HG03139 (cell line): ENCODE results near the gene DPP8.
"Not testable (repeated sequence)": the region's sequence is repeated elsewhere in the genome, so short reads cannot be mapped to it uniquely, and the experiment has no call there.

Experiments used
- ATAC-seq: cut with Tn5 transposase; IDR thresholded peaks from one replicate; pipeline ENCODE4 v1.9.1; 2021; ENCODE audit not compliant: unreplicated experiment

Gene DPP8

GRCh38 chr15:65516997-65517865 lies at the start of gene DPP8:
DPP8 (minus strand) TSS chr15:65517689; CDS start chr15:65512553, 5,136 bp downstream.
- peak; percentile 79 for ATAC-seq

- no peak for ATAC-seq
Observed at GRCh38 chr15:65561934-65562333, 44.4 kb upstream of the DPP8 start.

GRCh38 chr15:65559941-65560340 lies 42.5 kb upstream of the DPP8 start:
- no peak for ATAC-seq

- no peak for ATAC-seq
Observed at GRCh38 chr15:65558997-65559760, 41.7 kb upstream of the DPP8 start.

GRCh38 chr15:65558336-65558735 lies 40.8 kb upstream of the DPP8 start:
- ATAC-seq, result no peak

GRCh38 chr15:65556622-65557021 lies 39.1 kb upstream of the DPP8 start:
- ATAC-seq, result no peak

- no peak for ATAC-seq
Observed at GRCh38 chr15:65553691-65554090, 36.2 kb upstream of the DPP8 start.

- ATAC-seq, result not testable (repeated sequence)
Observed at GRCh38 chr15:65552851-65553250, 35.4 kb upstream of the DPP8 start.

GRCh38 chr15:65551183-65551582 lies 33.7 kb upstream of the DPP8 start:
- no peak for ATAC-seq

GRCh38 chr15:65550681-65551098 lies 33.2 kb upstream of the DPP8 start:
- no peak for ATAC-seq

- not testable (repeated sequence) for ATAC-seq
Observed at GRCh38 chr15:65549288-65549687, 31.8 kb upstream of the DPP8 start.

- ATAC-seq, result no peak
Observed at GRCh38 chr15:65547841-65548240, 30.4 kb upstream of the DPP8 start.

- no peak for ATAC-seq
Observed at GRCh38 chr15:65541231-65541820, 23.8 kb upstream of the DPP8 start.

GRCh38 chr15:65540314-65540713 lies 22.8 kb upstream of the DPP8 start:
- ATAC-seq, result no peak

GRCh38 chr15:65535192-65535591 lies 17.7 kb upstream of the DPP8 start:
- ATAC-seq, result no peak

- no peak for ATAC-seq
Observed at GRCh38 chr15:65533057-65533756, 15.7 kb upstream of the DPP8 start.

GRCh38 chr15:65532738-65533051 lies 15.2 kb upstream of the DPP8 start:
- no peak for ATAC-seq

- ATAC-seq, result peak; percentile 62
Observed at GRCh38 chr15:65530318-65531111, 13.0 kb upstream of the DPP8 start, which contains the start of gene HACD3. HACD3 (plus strand) TSS chr15:65530463; CDS start chr15:65530632, 169 bp downstream.

- no peak for ATAC-seq
Observed at GRCh38 chr15:65529762-65530317, 12.4 kb upstream of the DPP8 start.

GRCh38 chr15:65528461-65529060 lies 11.1 kb upstream of the DPP8 start:
- ATAC-seq, result no peak
